Lower leg skin (tissue), 3 donors: Measurements from ENCODE around the gene ZNF841.

Experiments used
- CTCF ChIP-seq, 3 donors: fragments of 450-650 bp; IDR thresholded peaks; one replicate each; pipeline ENCODE4 v1.5.1; 2016; ENCODE audit warnings: antibody characterized with exemption in 3 of 3, mild to moderate bottlenecking in 3 of 3, moderate library complexity in 2 of 3
- POLR2A ChIP-seq, 2 donors: fragments of 450-650 bp; IDR thresholded peaks; one replicate each; pipeline ENCODE4 v1.6.1; 2016 to 2017; ENCODE audit warnings: antibody characterized with exemption in 2 of 2, mild to moderate bottlenecking in 1 of 2, moderate library complexity in 1 of 2

DNA sequence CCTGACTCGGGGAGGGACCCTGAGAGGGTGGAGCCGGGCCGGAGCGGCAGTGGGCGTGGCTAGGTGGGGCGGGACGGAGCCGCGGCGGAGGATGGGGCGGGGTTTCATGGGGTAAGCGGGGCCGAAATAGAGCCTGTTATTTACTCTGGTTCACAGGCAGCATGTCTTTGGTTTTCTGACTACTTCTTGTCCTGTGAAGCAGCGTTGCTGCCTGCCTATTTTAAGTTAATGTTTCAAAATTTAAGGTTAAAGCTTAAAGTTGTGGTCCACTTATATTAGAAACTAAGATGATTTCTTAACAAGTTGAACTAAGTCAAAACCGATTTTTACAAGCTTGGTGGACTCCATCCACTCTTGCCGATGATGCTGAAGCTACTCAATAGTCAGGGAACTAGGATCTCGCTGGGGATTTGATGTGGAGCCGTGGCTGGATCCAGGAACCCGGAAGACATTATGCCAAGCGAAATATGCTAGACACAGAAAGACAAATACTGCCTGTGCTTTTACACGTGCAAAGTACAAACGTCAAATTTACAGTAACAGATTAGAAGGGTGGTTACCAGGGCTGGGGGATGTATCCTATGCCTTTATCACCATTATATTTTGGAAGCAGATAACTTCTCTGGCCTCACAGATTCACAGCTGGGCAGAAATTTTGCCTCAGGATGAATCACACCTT is 44.6 kb upstream of the ZNF841 start:
- no peak for TF ChIP-seq CTCF (IDR thresholded peaks at IDR 0.05)
- TF ChIP-seq POLR2A (IDR thresholded peaks at IDR 0.05) = no peak
